GM12891 (cell line): ENCODE data around the gene MYADML2.

Experiments used
- DNase-seq: peaks from one replicate; pipeline ENCODE4 v3.0.0; 2011; ENCODE audit warnings: low spot score; ENCODE audit not compliant: insufficient read length
- FAIRE-seq: peaks from 2 replicates; lab custom pipeline; 2011; peaks lifted over from hg19 to GRCh38; lab: Jason Lieb, UNC
- PAX5 ChIP-seq: IDR thresholded peaks from 2 replicates; pipeline ENCODE4 v1.6.1; 2011; ENCODE audit warnings: low read length, moderate library complexity, mild to moderate bottlenecking; ENCODE audit not compliant: insufficient read depth, severe bottlenecking
- POLR2A ChIP-seq: IDR thresholded peaks from 2 replicates; pipeline ENCODE4 v1.6.1; 2011; ENCODE audit warnings: low read depth, low read length, control low read depth
- POLR2AphosphoS5 ChIP-seq: IDR thresholded peaks from 2 replicates; pipeline ENCODE4 v1.6.1; 2011; ENCODE audit warnings: low read depth, low read length, control low read depth
- POU2F2 ChIP-seq: IDR thresholded peaks from 2 replicates; pipeline ENCODE4 v1.6.1; 2011; ENCODE audit warnings: low read depth, mild to moderate bottlenecking, control low read depth, low read length, moderate library complexity
- SPI1 ChIP-seq: IDR thresholded peaks from 2 replicates; pipeline ENCODE4 v1.6.1; 2011; ENCODE audit warnings: low read depth, low read length, control low read depth
- TAF1 ChIP-seq: IDR thresholded peaks from 2 replicates; pipeline ENCODE4 v1.6.1; 2011; ENCODE audit warnings: low read depth, low read length, control low read depth

MYADML2 gene

GRCh38 chr17:81917565-81918332 lies 29.3 kb downstream of the MYADML2 start, which contains the start of gene SIRT7:
Gene SIRT7, minus strand, starts transcription at chr17:81918176. Its CDS starts 45 bp downstream, at chr17:81918131.
- DNase-seq (peak; percentile 100), FAIRE-seq (peak; percentile 92)
- TF ChIP-seq POU2F2 (no peak), SPI1 (peak; percentile 28; the same call in 1 of the 2 replicates), TAF1 (peak; percentile 63; the same call in 1 of the 2 replicates), POLR2A (peak; percentile 78), POLR2AphosphoS5 (peak; percentile 69), PAX5 (no peak)

DNA sequence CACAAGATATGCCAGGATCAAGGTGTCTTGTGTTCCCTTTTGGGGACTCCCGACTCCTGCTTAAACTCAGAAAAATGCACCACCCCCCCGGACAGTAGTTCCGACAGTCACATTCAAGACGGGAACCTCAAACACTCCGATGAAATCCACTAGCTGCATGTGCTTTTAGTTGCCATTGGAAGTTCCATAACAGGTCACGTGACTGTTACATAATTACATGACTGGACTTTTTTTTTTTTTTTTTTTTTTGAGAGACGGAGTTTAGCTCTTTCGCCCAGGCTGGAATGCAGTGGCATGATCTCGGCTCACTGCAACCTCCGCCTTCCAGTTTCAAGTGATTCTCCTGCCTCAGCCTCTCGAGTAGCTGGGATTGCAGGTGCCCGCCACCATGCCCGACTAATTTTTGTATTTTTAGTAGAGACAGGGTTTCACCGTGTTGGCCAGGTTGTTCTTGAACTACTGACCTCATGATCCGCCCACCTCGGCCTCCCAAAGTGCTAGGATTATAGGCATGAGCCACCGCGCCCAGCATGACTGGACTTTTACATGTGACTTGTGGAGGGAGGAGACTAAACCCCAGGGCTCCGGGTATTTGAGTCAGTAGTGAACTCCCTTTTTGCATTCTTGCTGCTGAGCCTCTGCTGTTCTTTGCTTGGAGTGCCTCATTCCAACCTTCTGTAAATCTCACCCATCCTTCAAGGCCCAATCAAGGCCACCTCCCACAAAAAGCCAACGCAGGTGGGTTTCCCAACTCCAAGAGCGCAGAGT lies 30.6 kb downstream of the MYADML2 start:
- DNase-seq = no peak
- no peak for FAIRE-seq
- TF ChIP-seq SPI1 = no peak
- no peak for TF ChIP-seq POU2F2
- TF ChIP-seq PAX5 = no peak
- TF ChIP-seq TAF1 = no peak
- no peak for TF ChIP-seq POLR2AphosphoS5
- TF ChIP-seq POLR2A = no peak

DNA sequence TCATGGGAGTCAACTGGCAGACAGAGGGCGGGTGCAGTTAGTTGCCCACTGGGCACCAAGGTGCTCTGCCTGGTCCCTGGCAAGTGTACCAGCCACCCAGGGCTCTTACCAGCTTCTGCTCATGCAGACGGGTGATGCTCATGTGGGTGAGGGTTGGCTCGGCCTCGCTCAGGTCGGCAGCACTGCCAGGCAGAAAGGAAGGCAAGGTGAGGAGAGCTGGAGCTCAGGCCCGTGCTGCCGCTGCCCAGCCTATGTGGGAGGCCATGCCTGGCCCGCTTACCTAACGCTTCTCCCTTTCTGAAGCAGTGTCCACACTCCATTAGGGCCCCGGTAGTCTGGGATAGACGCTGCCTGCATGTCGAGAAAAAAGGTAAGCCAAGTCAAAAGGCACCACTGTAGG lies 31.7 kb downstream of the MYADML2 start:
- TF ChIP-seq SPI1 = no peak
- no peak for TF ChIP-seq POLR2A
- TF ChIP-seq TAF1 = no peak
- TF ChIP-seq POU2F2 = no peak
- no peak for TF ChIP-seq POLR2AphosphoS5
- TF ChIP-seq PAX5 = no peak
- no peak for FAIRE-seq

GRCh38 chr17:81914103-81914850 lies 32.8 kb downstream of the MYADML2 start:
- DNase-seq (no peak), FAIRE-seq (no peak)
- TF ChIP-seq TAF1 (no peak), SPI1 (no peak), POU2F2 (no peak), POLR2AphosphoS5 (no peak), PAX5 (no peak)

More for the DNA sequence above, 31.7 kb downstream of the MYADML2 start:
- no peak for DNase-seq

- DNase-seq = no peak
- no peak for FAIRE-seq
- TF ChIP-seq POLR2AphosphoS5 = no peak
- TF ChIP-seq TAF1 = no peak
- no peak for TF ChIP-seq POU2F2
- no peak for TF ChIP-seq SPI1
- TF ChIP-seq POLR2A = no peak
- TF ChIP-seq PAX5 = no peak
Observed at GRCh38 chr17:81913394-81914102, 33.5 kb downstream of the MYADML2 start.

DNA sequence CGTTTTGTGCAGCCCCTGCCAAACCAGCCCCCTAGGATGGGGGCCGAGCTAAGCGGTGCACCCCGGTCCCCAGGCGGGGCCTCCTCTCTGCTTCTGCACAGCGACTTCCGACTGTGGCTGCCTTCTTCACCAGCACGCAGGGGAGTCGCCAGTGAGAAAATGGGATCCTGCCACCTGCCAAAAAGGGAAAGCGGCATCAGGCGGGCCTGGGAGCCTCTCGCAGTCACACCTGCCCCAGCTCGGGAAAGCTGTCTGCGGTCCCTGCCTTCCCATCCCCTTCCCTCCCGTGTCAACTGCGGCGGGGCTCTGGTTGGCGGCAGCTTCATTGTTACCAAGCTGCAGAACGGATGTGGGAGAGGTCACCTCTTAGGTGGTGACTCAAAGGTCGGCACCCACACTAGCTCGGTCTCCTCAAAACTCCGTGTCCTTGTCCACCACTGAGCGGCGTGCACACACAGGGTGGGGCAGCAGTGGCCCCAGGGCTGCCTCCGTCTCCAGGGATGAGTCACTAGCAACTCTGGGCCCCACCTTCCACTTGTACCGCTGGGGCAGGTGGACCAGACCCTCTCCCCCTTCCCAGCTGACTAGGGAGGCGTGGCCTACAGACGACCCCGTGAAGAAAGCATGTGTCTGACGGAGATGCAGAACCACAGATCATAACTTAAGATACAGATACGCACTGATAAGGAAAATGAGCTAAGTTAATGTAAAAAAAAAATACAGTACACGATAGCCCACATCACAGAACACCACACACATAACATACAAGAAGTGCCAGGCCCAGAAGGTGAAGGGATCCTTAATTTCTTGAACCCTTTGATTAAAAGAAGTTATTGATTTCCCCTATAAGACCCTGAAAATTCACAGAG lies 34.4 kb downstream of the MYADML2 start:
- no peak for TF ChIP-seq TAF1
- TF ChIP-seq POLR2AphosphoS5 = no peak
- TF ChIP-seq POLR2A = no peak
- no peak for TF ChIP-seq PAX5
- no peak for TF ChIP-seq SPI1
- no peak for TF ChIP-seq POU2F2
- FAIRE-seq (no peak), DNase-seq (no peak)

DNA sequence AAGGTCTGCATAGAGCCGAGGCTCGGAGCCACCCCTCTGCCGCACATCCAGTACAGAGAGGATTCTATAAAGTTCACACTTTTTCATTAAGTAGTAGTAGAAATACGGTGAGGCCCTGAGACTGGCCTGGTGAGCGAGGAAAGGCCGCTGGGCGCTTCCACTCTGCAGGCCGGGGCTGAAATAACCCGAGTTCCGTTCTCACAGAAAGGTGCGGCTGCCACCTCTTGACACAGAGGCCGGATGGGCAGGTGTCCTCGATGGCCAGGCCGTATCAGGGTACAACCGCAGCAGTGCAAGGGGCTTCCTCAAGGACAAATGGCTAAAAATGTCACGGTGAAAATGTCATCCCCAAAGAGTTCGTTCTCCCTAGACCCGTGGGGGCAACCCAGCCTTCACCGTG lies 35.1 kb downstream of the MYADML2 start:
- TF ChIP-seq POLR2A (no peak), POU2F2 (0 out of 2 replicates have a peak, but pooled peaks have one; percentile 39), TAF1 (no peak), POLR2AphosphoS5 (no peak)
- FAIRE-seq (no peak), DNase-seq (no peak)

DNA sequence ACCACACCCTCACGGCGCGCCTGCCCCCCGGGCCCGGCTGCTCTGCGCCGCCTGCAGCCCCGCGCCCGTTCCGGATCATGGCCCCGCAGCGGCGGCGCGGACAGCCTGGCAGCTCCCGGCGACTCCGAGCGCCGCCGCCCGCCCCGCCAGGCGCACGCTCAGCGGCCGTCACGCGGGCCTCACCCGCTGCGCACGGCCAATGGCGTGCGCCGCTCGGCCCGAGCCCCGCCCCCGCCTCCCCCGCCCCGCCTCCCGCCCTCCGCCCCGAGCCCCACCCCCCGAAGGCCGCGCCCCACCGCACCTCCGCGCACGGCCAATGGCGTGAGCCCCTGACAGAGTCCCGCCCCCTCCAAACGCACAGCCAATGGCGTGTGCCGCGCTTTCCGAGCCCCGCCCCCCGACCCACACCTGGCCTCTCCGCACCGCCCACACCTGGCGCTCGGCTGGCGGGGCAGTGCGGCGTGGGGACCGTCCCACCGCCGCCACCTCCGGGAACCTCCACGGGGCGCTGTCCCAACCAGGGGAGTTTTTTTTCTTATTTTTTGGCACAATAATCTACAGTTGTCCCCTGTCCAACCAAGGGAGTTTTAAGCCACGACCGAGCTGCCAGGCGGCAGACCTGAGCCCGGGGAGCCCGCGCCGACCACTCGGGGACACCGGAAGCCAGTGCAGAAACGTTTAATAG lies 35.6 kb downstream of the MYADML2 start, which contains the start of gene PCYT2:
TSS of gene PCYT2 (minus strand) at position 123 of the 685 bp plus-strand sequence. CDS start at position 79, 44 bp downstream.
- FAIRE-seq (peak; percentile 94), DNase-seq (peak; percentile 100)
- TF ChIP-seq TAF1 = no peak
- peak; percentile 74 for TF ChIP-seq PAX5
